ENCODE data around the gene ZFC3H1. TPM values are rescaled to one million over a fixed set of nuclear protein-coding genes. Genes with fewer than 3 reads are reported as not detected.

Gene ZFC3H1
- total and polyA plus RNA-seq, 9 of the 15 experiments (the other 6 are each of a cell fraction or from before 2014, with no cell fraction given) = 14.8 to 80.5 (median 22.1) TPM

DNA sequence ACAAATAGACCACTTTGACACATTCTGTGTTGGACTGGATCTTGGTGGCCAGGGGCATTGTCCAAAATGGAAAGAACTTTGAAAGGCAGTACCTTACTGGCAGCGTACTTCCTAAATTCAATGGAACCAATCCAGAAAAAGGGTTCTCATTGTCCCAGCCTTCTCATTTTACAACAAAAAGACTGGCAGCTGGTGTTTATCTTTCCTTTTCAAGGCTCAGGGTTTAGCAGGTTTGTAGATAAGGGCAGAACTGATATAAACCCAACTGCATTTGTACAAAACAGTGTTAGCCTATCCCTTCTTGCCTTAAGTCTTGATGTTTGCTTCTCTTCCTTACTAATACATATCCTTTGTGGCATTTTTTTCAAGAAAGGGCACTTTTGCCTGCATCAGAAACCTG lies 8.2 kb upstream of the ZFC3H1 start (continued):
- TF ChIP-seq, protein P1, sequence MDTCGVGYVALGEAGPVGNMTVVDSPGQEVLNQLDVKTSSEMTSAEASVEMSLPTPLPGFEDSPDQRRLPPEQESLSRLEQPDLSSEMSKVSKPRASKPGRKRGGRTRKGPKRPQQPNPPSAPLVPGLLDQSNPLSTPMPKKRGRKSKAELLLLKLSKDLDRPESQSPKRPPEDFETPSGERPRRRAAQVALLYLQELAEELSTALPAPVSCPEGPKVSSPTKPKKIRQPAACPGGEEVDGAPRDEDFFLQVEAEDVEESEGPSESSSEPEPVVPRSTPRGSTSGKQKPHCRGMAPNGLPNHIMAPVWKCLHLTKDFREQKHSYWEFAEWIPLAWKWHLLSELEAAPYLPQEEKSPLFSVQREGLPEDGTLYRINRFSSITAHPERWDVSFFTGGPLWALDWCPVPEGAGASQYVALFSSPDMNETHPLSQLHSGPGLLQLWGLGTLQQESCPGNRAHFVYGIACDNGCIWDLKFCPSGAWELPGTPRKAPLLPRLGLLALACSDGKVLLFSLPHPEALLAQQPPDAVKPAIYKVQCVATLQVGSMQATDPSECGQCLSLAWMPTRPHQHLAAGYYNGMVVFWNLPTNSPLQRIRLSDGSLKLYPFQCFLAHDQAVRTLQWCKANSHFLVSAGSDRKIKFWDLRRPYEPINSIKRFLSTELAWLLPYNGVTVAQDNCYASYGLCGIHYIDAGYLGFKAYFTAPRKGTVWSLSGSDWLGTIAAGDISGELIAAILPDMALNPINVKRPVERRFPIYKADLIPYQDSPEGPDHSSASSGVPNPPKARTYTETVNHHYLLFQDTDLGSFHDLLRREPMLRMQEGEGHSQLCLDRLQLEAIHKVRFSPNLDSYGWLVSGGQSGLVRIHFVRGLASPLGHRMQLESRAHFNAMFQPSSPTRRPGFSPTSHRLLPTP (IDR thresholded peaks at IDR 0.05; ENCODE audit: borderline replicate concordance, extremely low read depth, insufficient read length) = no peak
- no peak for TF ChIP-seq TFAM (CRISPR knock-in tag; conservative IDR thresholded peaks at IDR 0.05)
- TF ChIP-seq CHD1 (IDR thresholded peaks at IDR 0.05; ENCODE audit: low read length) = no peak
- no peak for TF ChIP-seq ZNF384 (IDR thresholded peaks at IDR 0.05; ENCODE audit: low read depth, low read length)
- TF ChIP-seq, protein P2, sequence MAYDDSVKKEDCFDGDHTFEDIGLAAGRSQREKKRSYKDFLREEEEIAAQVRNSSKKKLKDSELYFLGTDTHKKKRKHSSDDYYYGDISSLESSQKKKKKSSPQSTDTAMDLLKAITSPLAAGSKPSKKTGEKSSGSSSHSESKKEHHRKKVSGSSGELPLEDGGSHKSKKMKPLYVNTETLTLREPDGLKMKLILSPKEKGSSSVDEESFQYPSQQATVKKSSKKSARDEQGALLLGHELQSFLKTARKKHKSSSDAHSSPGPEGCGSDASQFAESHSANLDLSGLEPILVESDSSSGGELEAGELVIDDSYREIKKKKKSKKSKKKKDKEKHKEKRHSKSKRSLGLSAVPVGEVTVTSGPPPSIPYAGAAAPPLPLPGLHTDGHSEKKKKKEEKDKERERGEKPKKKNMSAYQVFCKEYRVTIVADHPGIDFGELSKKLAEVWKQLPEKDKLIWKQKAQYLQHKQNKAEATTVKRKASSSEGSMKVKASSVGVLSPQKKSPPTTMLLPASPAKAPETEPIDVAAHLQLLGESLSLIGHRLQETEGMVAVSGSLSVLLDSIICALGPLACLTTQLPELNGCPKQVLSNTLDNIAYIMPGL (CRISPR knock-in tag; IDR thresholded peaks at IDR 0.05) = no peak
- no peak for TF ChIP-seq ZNF133 (CRISPR knock-in tag; IDR thresholded peaks at IDR 0.05)
- no peak for TF ChIP-seq SMC3 (conservative IDR thresholded peaks at IDR 0.05; ENCODE audit: insufficient read depth, low read depth, low read length)
- peak; percentile 64; the same call in 1 of the 2 replicates for TF ChIP-seq GATAD2A (IDR thresholded peaks at IDR 0.05)
- TF ChIP-seq, protein P3, sequence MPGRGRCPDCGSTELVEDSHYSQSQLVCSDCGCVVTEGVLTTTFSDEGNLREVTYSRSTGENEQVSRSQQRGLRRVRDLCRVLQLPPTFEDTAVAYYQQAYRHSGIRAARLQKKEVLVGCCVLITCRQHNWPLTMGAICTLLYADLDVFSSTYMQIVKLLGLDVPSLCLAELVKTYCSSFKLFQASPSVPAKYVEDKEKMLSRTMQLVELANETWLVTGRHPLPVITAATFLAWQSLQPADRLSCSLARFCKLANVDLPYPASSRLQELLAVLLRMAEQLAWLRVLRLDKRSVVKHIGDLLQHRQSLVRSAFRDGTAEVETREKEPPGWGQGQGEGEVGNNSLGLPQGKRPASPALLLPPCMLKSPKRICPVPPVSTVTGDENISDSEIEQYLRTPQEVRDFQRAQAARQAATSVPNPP (IDR thresholded peaks at IDR 0.05; ENCODE audit: borderline replicate concordance, insufficient read depth, insufficient read length) = no peak
- TF ChIP-seq ZKSCAN3 (CRISPR knock-in tag; IDR thresholded peaks at IDR 0.05) = no peak
- TF ChIP-seq RFX5 (IDR thresholded peaks at IDR 0.05; ENCODE audit: low read depth, low read length) = no peak
- TF ChIP-seq FOXJ3 (CRISPR knock-in tag; IDR thresholded peaks at IDR 0.05) = no peak
- TF ChIP-seq BRCA1 (IDR thresholded peaks at IDR 0.05) = no peak
- TF ChIP-seq BRCA1 (CRISPR knock-in tag; IDR thresholded peaks at IDR 0.05) = no peak
- no peak for TF ChIP-seq JUNB (CRISPR knock-in tag; conservative IDR thresholded peaks at IDR 0.05)
- TF ChIP-seq HMG20B (CRISPR knock-in tag; IDR thresholded peaks at IDR 0.05) = no peak
- TF ChIP-seq ESRRA (IDR thresholded peaks at IDR 0.05; ENCODE audit: borderline replicate concordance, low read depth) = no peak
- TF ChIP-seq RBM22 (IDR thresholded peaks at IDR 0.05; ENCODE audit: low read depth, low read length, poor library complexity, severe bottlenecking) = no peak
- TF ChIP-seq, protein P4, sequence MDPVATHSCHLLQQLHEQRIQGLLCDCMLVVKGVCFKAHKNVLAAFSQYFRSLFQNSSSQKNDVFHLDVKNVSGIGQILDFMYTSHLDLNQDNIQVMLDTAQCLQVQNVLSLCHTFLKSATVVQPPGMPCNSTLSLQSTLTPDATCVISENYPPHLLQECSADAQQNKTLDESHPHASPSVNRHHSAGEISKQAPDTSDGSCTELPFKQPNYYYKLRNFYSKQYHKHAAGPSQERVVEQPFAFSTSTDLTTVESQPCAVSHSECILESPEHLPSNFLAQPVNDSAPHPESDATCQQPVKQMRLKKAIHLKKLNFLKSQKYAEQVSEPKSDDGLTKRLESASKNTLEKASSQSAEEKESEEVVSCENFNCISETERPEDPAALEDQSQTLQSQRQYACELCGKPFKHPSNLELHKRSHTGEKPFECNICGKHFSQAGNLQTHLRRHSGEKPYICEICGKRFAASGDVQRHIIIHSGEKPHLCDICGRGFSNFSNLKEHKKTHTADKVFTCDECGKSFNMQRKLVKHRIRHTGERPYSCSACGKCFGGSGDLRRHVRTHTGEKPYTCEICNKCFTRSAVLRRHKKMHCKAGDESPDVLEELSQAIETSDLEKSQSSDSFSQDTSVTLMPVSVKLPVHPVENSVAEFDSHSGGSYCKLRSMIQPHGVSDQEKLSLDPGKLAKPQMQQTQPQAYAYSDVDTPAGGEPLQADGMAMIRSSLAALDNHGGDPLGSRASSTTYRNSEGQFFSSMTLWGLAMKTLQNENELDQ (CRISPR knock-in tag; IDR thresholded peaks at IDR 0.05; ENCODE audit: borderline replicate concordance) = no peak
- TF ChIP-seq ARID1B (IDR thresholded peaks at IDR 0.05) = peak; percentile 89
- TF ChIP-seq, protein P5, sequence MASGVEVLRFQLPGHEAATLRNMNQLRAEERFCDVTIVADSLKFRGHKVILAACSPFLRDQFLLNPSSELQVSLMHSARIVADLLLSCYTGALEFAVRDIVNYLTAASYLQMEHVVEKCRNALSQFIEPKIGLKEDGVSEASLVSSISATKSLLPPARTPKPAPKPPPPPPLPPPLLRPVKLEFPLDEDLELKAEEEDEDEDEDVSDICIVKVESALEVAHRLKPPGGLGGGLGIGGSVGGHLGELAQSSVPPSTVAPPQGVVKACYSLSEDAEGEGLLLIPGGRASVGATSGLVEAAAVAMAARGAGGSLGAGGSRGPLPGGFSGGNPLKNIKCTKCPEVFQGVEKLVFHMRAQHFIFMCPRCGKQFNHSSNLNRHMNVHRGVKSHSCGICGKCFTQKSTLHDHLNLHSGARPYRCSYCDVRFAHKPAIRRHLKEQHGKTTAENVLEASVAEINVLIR (CRISPR knock-in tag; IDR thresholded peaks at IDR 0.05) = no peak

All from K562 (cell line).